ENCODE data around the gene HLCS. TPM values are rescaled to one million over a fixed set of nuclear protein-coding genes. Genes with fewer than 3 reads are reported as not detected.

The HLCS gene
- total and polyA plus RNA-seq, 2 of the 8 experiments (the other 6 are each of a cell fraction or from before 2014, with no cell fraction given) = 4.7 to 12.2 TPM

DNA sequence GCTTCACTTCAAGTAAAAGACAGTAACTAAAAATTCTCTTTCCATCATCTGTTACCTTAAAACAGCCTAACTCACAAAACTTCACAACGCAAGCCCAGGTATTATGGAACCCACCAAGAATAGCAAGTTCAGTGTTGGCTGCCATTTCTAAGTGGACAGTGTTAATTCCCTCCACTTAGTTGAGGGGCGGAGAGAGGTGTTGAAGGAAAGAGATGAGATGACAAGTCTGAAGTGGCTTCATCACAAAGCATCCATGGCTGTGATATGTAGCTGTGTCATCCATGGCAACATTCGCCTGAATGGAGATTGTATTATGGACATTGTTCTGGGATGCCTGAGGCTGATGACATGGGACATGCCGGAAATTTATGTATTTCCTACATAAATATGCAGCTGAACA is 165.7 kb downstream of the HLCS start:
- POLR2A ChIA-PET (ENCODE audit: partially characterized antibody) = no interaction called here
- no peak for DNase-seq (ENCODE audit: low read depth in 1 of 2, low spot score in 2 of 2)
- Histone ChIP-seq H3K27me3 (replicated peaks in 1 of 4; ENCODE audit: control insufficient read depth in 3 of 4, extremely low read depth in 1 of 4, insufficient read depth in 3 of 4, low read length in 3 of 4) (no peaks in the 10 kb centered on the region; a peak in 1 of 7 replicates), H3K4me3 (ENCODE audit: extremely low read depth in 1 of 4, insufficient read depth in 2 of 4, low read depth in 3 of 4, low read length in 4 of 4) (no peak overlapping the region), H3K4me2 (ENCODE audit: insufficient read depth in 1 of 2, low read depth in 2 of 2, low read length in 2 of 2) (no peak overlapping the region), H2BK12ac (ENCODE audit: low read depth, low read length) (no peak overlapping the region), H2AFZ (ENCODE audit: low read length) (no peak overlapping the region), H3K9ac (replicated peaks in 1 of 4; ENCODE audit: extremely low read depth in 1 of 4, low read depth in 3 of 4, low read length in 3 of 4) (no peak overlapping the region), H3K23ac (ENCODE audit: insufficient read length) (no peak overlapping the region), H3K56ac (replicated peaks; ENCODE audit: insufficient read length, low read depth, low read length) (no peak overlapping the region), H3K9me3 (ENCODE audit: insufficient read depth in 2 of 2, low read depth in 1 of 2, low read length in 1 of 2) (peaks cover 0 to 15% of the 10 kb centered on the region in 2 experiments; a peak in 2 of 4 replicates), H3K79me1 (ENCODE audit: low read depth, low read length) (no peaks in the 10 kb centered on the region), H3K18ac (ENCODE audit: extremely low read depth, low read length) (no peak overlapping the region), H4K8ac (ENCODE audit: extremely low read depth, insufficient read depth, low read length) (no peak overlapping the region), H4K20me1 (replicated peaks in 1 of 2; ENCODE audit: control insufficient read depth in 1 of 2, insufficient read depth in 2 of 2, low read length in 2 of 2) (no peaks in the 10 kb centered on the region), H3K27ac (ENCODE audit: low read depth, low read length) (no peak overlapping the region), H3K14ac (ENCODE audit: insufficient read length) (no peak overlapping the region), H3K4me1 (replicated peaks in 1 of 4; ENCODE audit: control insufficient read depth in 3 of 4, insufficient read depth in 4 of 4, low read length in 3 of 4) (no peaks in the 10 kb centered on the region), H2BK15ac (ENCODE audit: low read length) (no peak overlapping the region), H2BK20ac (ENCODE audit: low read length) (no peak overlapping the region), H2BK120ac (replicated peaks; ENCODE audit: low read depth, low read length) (no peak overlapping the region), H4K5ac (ENCODE audit: insufficient read length, low read depth, low read length) (no peak overlapping the region), H3K79me2 (ENCODE audit: control insufficient read depth in 1 of 2, insufficient read depth in 2 of 2, low read length in 2 of 2) (no peaks in the 10 kb centered on the region), H2AK5ac (ENCODE audit: low read depth, low read length) (no peak overlapping the region), H2BK5ac (ENCODE audit: low read depth, low read length) (no peak overlapping the region), H3K4ac (replicated peaks; ENCODE audit: insufficient read length, low read depth, low read length) (no peak overlapping the region), H3K23me2 (ENCODE audit: low read depth, low read length) (no peaks in the 10 kb centered on the region), H4K91ac (replicated peaks; ENCODE audit: insufficient read length, low read length) (no peak overlapping the region), H3K36me3 (ENCODE audit: control insufficient read depth in 2 of 4, insufficient read depth in 4 of 4, low read length in 3 of 4) (no peaks in the 10 kb centered on the region)
- TF ChIP-seq CBX5 (IDR thresholded peaks at IDR 0.05; ENCODE audit: low read depth, low read length) (no peak), TAF7 (optimal IDR thresholded peaks at IDR 0.05; ENCODE audit: borderline replicate concordance, low read depth, low read length) (no peak), BACH1 (IDR thresholded peaks at IDR 0.05; ENCODE audit: low read length) (no peak), PHF8 (conservative IDR thresholded peaks at IDR 0.05; ENCODE audit: low read depth, low read length) (no peak), BCL11A (IDR thresholded peaks at IDR 0.05; ENCODE audit: low read depth in 2 of 2, low read length in 2 of 2) (no peak), EZH2 (IDR thresholded peaks at IDR 0.05; ENCODE audit: low read depth, low read length, severe bottlenecking) (no peak), GTF2F1 (IDR thresholded peaks at IDR 0.05; ENCODE audit: borderline replicate concordance, low read depth, low read length) (no peak), TEAD4 (IDR thresholded peaks at IDR 0.05; ENCODE audit: low read depth, low read length) (no peak), ASH2L (IDR thresholded peaks at IDR 0.05; ENCODE audit: low read length) (no peak), KDM5A (IDR thresholded peaks at IDR 0.05; ENCODE audit: low read length) (no peak), SRF (IDR thresholded peaks at IDR 0.05; ENCODE audit: low read depth, low read length) (no peak)
- 78% methylated on average over 4 of the region's 4 CpGs; no CpG with 5 or more reads in 1 of the 2 experiments for WGBS, 2 experiments (ENCODE audit: extremely low coverage in 1 of 2, insufficient coverage in 1 of 2, insufficient read length in 1 of 2, insufficient replicate concordance in 2 of 2, low coverage in 1 of 2, low lambda C conversion rate in 2 of 2, missing lambda C conversion rate in 1 of 2)
- no peak for FAIRE-seq
- CTCF ChIA-PET (ENCODE audit: partially characterized antibody) = no interaction called here

All from H1 (cell line).